Right lobe of liver (tissue), 6 donors: ENCODE measurements around the gene SLC25A12. TPM values are rescaled to one million over a fixed set of nuclear protein-coding genes. Genes with fewer than 3 reads are reported as not detected.
"Not testable (repeated sequence)": the region's sequence is repeated elsewhere in the genome, so short reads cannot be mapped to it uniquely, and the experiment has no call there.

ENCODE experiments used
- ATAC-seq, 4 donors: fragments of 200-7000 bp; cut with Tn5 transposase; one replicate each; pipeline ENCODE4 v1.9.1; 2020; ENCODE audit warnings: mild to moderate bottlenecking in 4 of 4, moderate library complexity in 4 of 4
- DNase-seq, 3 donors: peaks; one replicate each; pipeline ENCODE4 v3.0.0-alpha.2; 2020
- H3K27ac ChIP-seq, 3 donors: fragments of 200-600 bp; one replicate each; pipeline ENCODE4 v1.8.0; 2022
- H3K27me3 ChIP-seq, 2 donors: fragments of 200-600 bp; one replicate each; pipeline ENCODE4 v1.8.0; 2022
- H3K36me3 ChIP-seq, 4 donors: fragments of 200-600 bp; sonication (generic) in 1 of 4; one replicate each; pipeline versions ENCODE4 v1.5.1 to v1.8.0; 2017 to 2022; ENCODE audit warnings: control low read depth in 1 of 4
- H3K4me1 ChIP-seq, 4 donors: fragments of 200-600 bp; sonication (generic) in 1 of 4; one replicate each; pipeline versions ENCODE4 v1.5.1 to v1.8.0; 2017 to 2022; ENCODE audit warnings: control low read depth in 1 of 4
- H3K4me3 ChIP-seq, 3 donors: fragments of 200-600 bp; one replicate each; pipeline ENCODE4 v1.8.0; 2022
- H3K9me3 ChIP-seq, 4 donors: fragments of 200-600 bp; sonication (generic) in 1 of 4; one replicate each; pipeline versions ENCODE4 v1.5.1 to v1.8.0; 2017 to 2022; ENCODE audit warnings: control low read depth in 1 of 4
- CTCF ChIP-seq, 4 donors: fragments of 200-600 bp in 3 of 4; fragments of 450-650 bp in 1 of 4; IDR thresholded peaks; one replicate each; pipeline versions ENCODE4 v1.5.1 to v1.8.0; 2016 to 2022; ENCODE audit warnings: antibody characterized with exemption in 4 of 4, mild to moderate bottlenecking in 2 of 4
- POLR2A ChIP-seq: fragments of 450-650 bp; IDR thresholded peaks from one replicate; pipeline ENCODE4 v1.6.1; 2017; ENCODE audit warnings: antibody characterized with exemption, mild to moderate bottlenecking
- WGBS: methylation state at CpG from one replicate; pipeline ENCODE4 v1.1.6; 2018; ENCODE audit warnings: low coverage, low lambda C conversion rate; ENCODE audit not compliant: insufficient coverage; ENCODE audit errors: missing lambda C conversion rate; 5-methylcytosine and 5-hydroxymethylcytosine counted together
- intact Hi-C, 2 donors: fragments of 100-400 bp; cut with DNase I; formaldehyde crosslinking; loops; one replicate each; pipeline versions ENCODE4 v1.11.2 to v1.14.1; 2022
- total RNA-seq, 6 experiments: library from RNA; depleted of rRNA in 2 of 6; stranded (reverse); fragments of >200 nt in 2 of 6; fragmentation: NEBNext Ultra II Directional in 3 of 6; extraction: Animal tissue kit (Norgen Biotek cat#: 25700) in 3 of 6; gene quantifications; one replicate each; pipeline versions ENCODE4 v1.1.0 to v1.2.4, GENCODE V29; 2016 to 2023
- donor health status: DM: no; HTN: yes; CAD: no.
- donor health status: DM: no; HTN: no; CAD: no.
- donor health status: DM: no; HTN: no; CAD: no.
- donor health status: DM: no; HTN: yes; CAD: no.
- donor health status: DM: no; HTN: yes; CAD: no.

Gene SLC25A12
- total RNA-seq, 6 experiments from 2014 or later, result 0.74 to 1.6 (median 1.1) TPM

GRCh38 chr2:171908235-171908634 lies 14.2 kb upstream of the SLC25A12 start:
- 80% methylated on average over 1 of the region's 1 CpG for WGBS
- no peak overlapping the region for H3K4me3 ChIP-seq
- TF ChIP-seq POLR2A, result no peak
- no peak for TF ChIP-seq CTCF (IDR thresholded peaks at IDR 0.05)

GRCh38 chr2:171902840-171903420 lies 8.9 kb upstream of the SLC25A12 start:
- no peak for ATAC-seq
- no peak for DNase-seq
- Histone ChIP-seq H3K4me3 (no peak overlapping the region), H3K36me3 (no peaks in the 10 kb centered on the region), H3K9me3 (no peaks in the 10 kb centered on the region), H3K4me1 (no peaks in the 10 kb centered on the region), H3K27me3 (peaks cover 0 to 6% of the 10 kb centered on the region in 2 donors), H3K27ac (no peak overlapping the region)
- intact Hi-C loops, result no loop called here
- WGBS, result 38% methylated on average over 2 of the region's 2 CpGs
- TF ChIP-seq CTCF (IDR thresholded peaks at IDR 0.05), result no peak
- TF ChIP-seq POLR2A, result no peak

More at GRCh38 chr2:171908235-171908634, 14.2 kb upstream of the SLC25A12 start:
- Histone ChIP-seq H3K9me3 (no peaks in the 10 kb centered on the region), H3K36me3 (no peaks in the 10 kb centered on the region), H3K4me1 (no peaks in the 10 kb centered on the region), H3K27ac (no peak overlapping the region), H3K27me3 (no peaks in the 10 kb centered on the region)
- DNase-seq (no peak), ATAC-seq (no peak)
- intact Hi-C loops, result no loop called here

- H3K4me1 ChIP-seq, intact Hi-C loops, ATAC-seq, H3K9me3 ChIP-seq, H3K27me3 ChIP-seq, DNase-seq, H3K36me3 ChIP-seq, H3K27ac ChIP-seq, H3K4me3 ChIP-seq: not testable (repeated sequence)
- WGBS, result no CpG with 5 or more reads among the region's 58 CpGs
Measured at GRCh38 chr2:171899623-171900282, 5.7 kb upstream of the SLC25A12 start.

- no peak for DNase-seq
- peaks cover 0 to 8% (median 0%) of the 10 kb centered on the region in 4 donors for H3K4me1 ChIP-seq
- intact Hi-C loops, result no loop called here
- H3K36me3 ChIP-seq, result no peaks in the 10 kb centered on the region
- H3K27me3 ChIP-seq, result peaks cover 0 to 6% of the 10 kb centered on the region in 2 donors
- no peak for ATAC-seq
- TF ChIP-seq CTCF (IDR thresholded peaks at IDR 0.05) (no peak), POLR2A (no peak)
- no peak overlapping the region for H3K27ac ChIP-seq
- H3K4me3 ChIP-seq, result no peak overlapping the region
- H3K9me3 ChIP-seq, result no peaks in the 10 kb centered on the region
- WGBS, result 67% methylated on average over 1 of the region's 1 CpG
Measured at GRCh38 chr2:171895786-171896185, 1.7 kb upstream of the SLC25A12 start.

- Histone ChIP-seq H3K4me1 (peaks cover 0 to 8% (median 0%) of the 10 kb centered on the region in 4 donors), H3K27ac (peak overlapping the region in 1 of 3 donors; percentile 45), H3K4me3 (peak overlapping the region; percentile 52 to 60 (median 57)), H3K9me3 (no peaks in the 10 kb centered on the region), H3K36me3 (no peaks in the 10 kb centered on the region), H3K27me3 (peaks cover 0 to 6% of the 10 kb centered on the region in 2 donors)
- ATAC-seq, result no peak
- TF ChIP-seq POLR2A (no peak), CTCF (IDR thresholded peaks at IDR 0.05) (no peak)
- intact Hi-C loops, result no loop called here
- no peak for DNase-seq
- 41% methylated on average over 10 of the region's 10 CpGs for WGBS
Measured at GRCh38 chr2:171894612-171894947, 536 bp upstream of the SLC25A12 start.
